ENCODE measurements around the gene SUPT20HL1.

The SUPT20HL1 gene

GRCh38 chrX:24360272-24360671 is at the start of gene SUPT20HL1:
TSS of gene SUPT20HL1 (plus strand) at chrX:24360639. CDS start at chrX:24362761, 2,122 bp downstream.
- no peak for TF ChIP-seq CTCF (IDR thresholded peaks at IDR 0.05)

- TF ChIP-seq CTCF (IDR thresholded peaks at IDR 0.05): no peak
Observed at GRCh38 chrX:24314019-24314635, 46.3 kb upstream of the SUPT20HL1 start, which contains the start of gene SUPT20HL2. TSS of gene SUPT20HL2 (minus strand) at chrX:24314069. CDS start at chrX:24313315, 754 bp downstream.

- no peak for TF ChIP-seq CTCF (IDR thresholded peaks at IDR 0.05)
Observed at GRCh38 chrX:24316111-24316510, 44.3 kb upstream of the SUPT20HL1 start.

- TF ChIP-seq CTCF (IDR thresholded peaks at IDR 0.05): no peak
Observed at GRCh38 chrX:24317567-24317966, 42.9 kb upstream of the SUPT20HL1 start.

GRCh38 chrX:24321741-24322395 is 38.6 kb upstream of the SUPT20HL1 start:
- TF ChIP-seq CTCF (IDR thresholded peaks at IDR 0.05): no peak

GRCh38 chrX:24325231-24325630 is 35.2 kb upstream of the SUPT20HL1 start:
- TF ChIP-seq CTCF (IDR thresholded peaks at IDR 0.05): no peak

GRCh38 chrX:24332878-24333277 is 27.6 kb upstream of the SUPT20HL1 start:
- TF ChIP-seq CTCF (IDR thresholded peaks at IDR 0.05): no peak
